ENCODE data around the gene KDM8. TPM values are rescaled to one million over a fixed set of nuclear protein-coding genes. Genes with fewer than 3 reads are reported as not detected.

The KDM8 gene
- total RNA-seq, 1 experiment from 2014 or later, result 5.3 TPM

GRCh38 chr16:27220527-27220926, 17.2 kb downstream of the KDM8 start:
- no peaks in the 10 kb centered on the region; a peak in 1 of 4 replicates for H3K36me3 ChIP-seq (ENCODE audit: control insufficient read depth in 1 of 2, insufficient read depth in 2 of 2, low read length in 2 of 2)
- H3K4me3 ChIP-seq (replicated peaks in 1 of 2; ENCODE audit: low read depth in 1 of 2, low read length in 2 of 2), result no peak overlapping the region
- DNase-seq (ENCODE audit: low read depth, low spot score) (no peak), ATAC-seq (no peak)
- H3K4me2 ChIP-seq (ENCODE audit: low read length), result no peak overlapping the region
- POLR2A ChIA-PET, result no interaction called here
- no peak for TF ChIP-seq CEBPB (IDR thresholded peaks at IDR 0.05; ENCODE audit: low read depth)
- TF ChIP-seq SP1 (IDR thresholded peaks at IDR 0.05; ENCODE audit: low read depth), result no peak
- no peak for TF ChIP-seq EGR1 (IDR thresholded peaks at IDR 0.05; ENCODE audit: low read depth)
- no peak for TF ChIP-seq SRF (IDR thresholded peaks at IDR 0.05; ENCODE audit: low read depth)
- intact Hi-C loops (cut with micrococcal nuclease), result no loop called here
- no TSS peak for BruUV-seq (replicated peaks)
- H3K79me2 ChIP-seq (ENCODE audit: insufficient read depth, low read length), result no peaks in the 10 kb centered on the region
- H3K9me2 ChIP-seq (ENCODE audit: insufficient read depth), result no peaks in the 10 kb centered on the region
- H3K27ac ChIP-seq (ENCODE audit: low read depth, low read length), result no peak overlapping the region
- H4K20me1 ChIP-seq (ENCODE audit: insufficient read depth), result no peaks in the 10 kb centered on the region
- RAD21 ChIA-PET (ENCODE audit: low non-redundant PET in 1 of 2, low total read pairs in 2 of 2, uncharacterized antibody in 2 of 2, unreplicated experiment in 2 of 2), result no interaction called here
- H3K9ac ChIP-seq (ENCODE audit: low read length), result no peak overlapping the region
- no peak overlapping the region for H2AFZ ChIP-seq (ENCODE audit: low read depth, low read length, poor library complexity, severe bottlenecking)
- CTCF ChIA-PET, result no interaction called here
- no peaks in the 10 kb centered on the region for H3K27me3 ChIP-seq (ENCODE audit: insufficient read depth, low read length)
- H3K9me3 ChIP-seq (ENCODE audit: control insufficient read depth in 1 of 2, insufficient read depth in 1 of 2, low read depth in 1 of 2, low read length in 2 of 2), result no peaks in the 10 kb centered on the region
- H3K4me1 ChIP-seq (ENCODE audit: control insufficient read depth in 1 of 2, insufficient read depth in 2 of 2, low read length in 2 of 2), result peaks cover 8 to 14% of the 10 kb centered on the region in 2 experiments; a peak in 3 of 4 replicates

GRCh38 chr16:27220991-27221390, 17.7 kb downstream of the KDM8 start:
- no peaks in the 10 kb centered on the region for H3K9me2 ChIP-seq (ENCODE audit: insufficient read depth)
- no peak overlapping the region for H3K27ac ChIP-seq (ENCODE audit: low read depth, low read length)
- no peak overlapping the region for H2AFZ ChIP-seq (ENCODE audit: low read depth, low read length, poor library complexity, severe bottlenecking)
- peaks cover 8 to 14% of the 10 kb centered on the region in 2 experiments; a peak in 3 of 4 replicates for H3K4me1 ChIP-seq (ENCODE audit: control insufficient read depth in 1 of 2, insufficient read depth in 2 of 2, low read length in 2 of 2)
- H3K9ac ChIP-seq (ENCODE audit: low read length), result no peak overlapping the region
- CTCF ChIA-PET, result no interaction called here
- ATAC-seq (no peak), DNase-seq (ENCODE audit: low read depth, low spot score) (no peak)
- RAD21 ChIA-PET (ENCODE audit: low non-redundant PET in 1 of 2, low total read pairs in 2 of 2, uncharacterized antibody in 2 of 2, unreplicated experiment in 2 of 2), result no interaction called here
- no peaks in the 10 kb centered on the region for H3K9me3 ChIP-seq (ENCODE audit: control insufficient read depth in 1 of 2, insufficient read depth in 1 of 2, low read depth in 1 of 2, low read length in 2 of 2)
- intact Hi-C loops (cut with micrococcal nuclease), result no loop called here
- H3K36me3 ChIP-seq (ENCODE audit: control insufficient read depth in 1 of 2, insufficient read depth in 2 of 2, low read length in 2 of 2), result no peaks in the 10 kb centered on the region; a peak in 1 of 4 replicates
- no peaks in the 10 kb centered on the region for H3K79me2 ChIP-seq (ENCODE audit: insufficient read depth, low read length)
- TF ChIP-seq ZNF274 (IDR thresholded peaks at IDR 0.05; ENCODE audit: low read depth, low read length) (no peak), SIN3A (IDR thresholded peaks at IDR 0.05; ENCODE audit: low read depth) (no peak), CBX3 (IDR thresholded peaks at IDR 0.05; ENCODE audit: low read depth) (no peak), POLR2AphosphoS5 (IDR thresholded peaks at IDR 0.05; ENCODE audit: low read depth, low read length) (no peak), EZH2 (IDR thresholded peaks at IDR 0.05) (no peak), TCF7L2 (IDR thresholded peaks at IDR 0.05; ENCODE audit: borderline replicate concordance, extremely low read depth, insufficient read depth, insufficient read length) (no peak), JUND (IDR thresholded peaks at IDR 0.05) (no peak), EGR1 (IDR thresholded peaks at IDR 0.05; ENCODE audit: low read depth) (no peak), ZFX (IDR thresholded peaks at IDR 0.05) (no peak), SRF (IDR thresholded peaks at IDR 0.05; ENCODE audit: low read depth) (no peak), ATF3 (IDR thresholded peaks at IDR 0.05) (no peak), EZH2phosphoT487 (IDR thresholded peaks at IDR 0.05; ENCODE audit: borderline replicate concordance) (no peak), CEBPB (IDR thresholded peaks at IDR 0.05; ENCODE audit: low read depth) (no peak), REST (IDR thresholded peaks at IDR 0.05; ENCODE audit: low read depth) (no peak), POLR2A (IDR thresholded peaks at IDR 0.05; ENCODE audit: borderline replicate concordance, extremely low read depth, insufficient read depth, insufficient read length) (no peak)
- POLR2A ChIA-PET, result no interaction called here
- H4K20me1 ChIP-seq (ENCODE audit: insufficient read depth), result no peaks in the 10 kb centered on the region
- no peaks in the 10 kb centered on the region for H3K27me3 ChIP-seq (ENCODE audit: insufficient read depth, low read length)
- H3K4me3 ChIP-seq (replicated peaks in 1 of 2; ENCODE audit: low read depth in 1 of 2, low read length in 2 of 2), result no peak overlapping the region
- BruUV-seq (replicated peaks), result no TSS peak
- H3K4me2 ChIP-seq (ENCODE audit: low read length), result no peak overlapping the region

Measured in HCT116 (cell line).